H9 (cell line): Measurements from ENCODE around the gene IGFALS. TPM values are rescaled to one million over a fixed set of nuclear protein-coding genes. Genes with fewer than 3 reads are reported as not detected.

Source experiments
- DNase-seq: peaks from one replicate; pipeline ENCODE4 v3.0.0-alpha.2; 2017
- H2AFZ ChIP-seq: one replicate; pipeline ENCODE4 v1.6.1; 2013; ENCODE audit warnings: mild to moderate bottlenecking, low read length, control low read depth, moderate library complexity
- H2AK5ac ChIP-seq: 2 replicates; pipeline ENCODE4 v1.6.1; 2013; ENCODE audit warnings: low read length, control low read depth, mixed read lengths; ENCODE audit not compliant: insufficient read length
- H2BK120ac ChIP-seq: one replicate; pipeline ENCODE4 v1.6.1; 2013; ENCODE audit warnings: low read depth, mild to moderate bottlenecking, low read length, control low read depth, inconsistent platforms; ENCODE audit not compliant: poor library complexity, severe bottlenecking
- H2BK12ac ChIP-seq: 2 replicates; pipeline ENCODE4 v1.6.1; 2013; ENCODE audit warnings: low read length, control low read depth, mixed read lengths, low read depth; ENCODE audit not compliant: insufficient read length
- H2BK15ac ChIP-seq: 2 replicates; pipeline ENCODE4 v1.6.1; 2013; ENCODE audit warnings: low read depth, low read length, control low read depth
- H2BK20ac ChIP-seq: one replicate; pipeline ENCODE4 v1.6.1; 2013; ENCODE audit warnings: low read depth, mild to moderate bottlenecking, low read length, control low read depth, inconsistent platforms; ENCODE audit not compliant: poor library complexity, severe bottlenecking
- H2BK5ac ChIP-seq: 2 replicates; pipeline ENCODE4 v1.6.1; 2013; ENCODE audit warnings: low read length, control low read depth, mixed read lengths; ENCODE audit not compliant: insufficient read length
- H3K14ac ChIP-seq: 2 replicates; pipeline ENCODE4 v1.6.1; 2013; ENCODE audit warnings: low read length, control low read depth; ENCODE audit not compliant: insufficient read depth
- H3K18ac ChIP-seq: 2 replicates; pipeline ENCODE4 v1.6.1; 2013; ENCODE audit warnings: low read depth, mild to moderate bottlenecking, mixed read lengths, low read length, control low read depth; ENCODE audit not compliant: insufficient read length
- H3K23ac ChIP-seq: 2 replicates; pipeline ENCODE4 v1.6.1; 2013; ENCODE audit warnings: low read length, control low read depth, mixed read lengths, low read depth; ENCODE audit not compliant: insufficient read length
- H3K23me2 ChIP-seq: 2 replicates; pipeline ENCODE4 v1.6.1; 2013; ENCODE audit warnings: low read depth, mild to moderate bottlenecking, mixed read lengths, low read length, control low read depth; ENCODE audit not compliant: insufficient read length, poor library complexity, severe bottlenecking
- H3K27ac ChIP-seq: 2 replicates; pipeline ENCODE4 v1.5.1; 2013; ENCODE audit warnings: low read length, control low read depth, mixed read lengths, low read depth; ENCODE audit not compliant: insufficient read length
- H3K27me3 ChIP-seq: 2 replicates; pipeline ENCODE4 v1.6.1; 2013; ENCODE audit warnings: low read length, control low read depth, inconsistent platforms; ENCODE audit not compliant: insufficient read depth
- H3K4ac ChIP-seq: 2 replicates; pipeline ENCODE4 v1.6.1; 2013; ENCODE audit warnings: low read depth, mild to moderate bottlenecking, control low read depth, inconsistent platforms, low read length, moderate library complexity
- H3K4me1 ChIP-seq: 2 replicates; pipeline ENCODE4 v1.6.1; 2013; ENCODE audit warnings: low read length, control low read depth, inconsistent platforms; ENCODE audit not compliant: insufficient read depth
- H3K4me2 ChIP-seq: 2 replicates; pipeline ENCODE4 v1.6.1; 2013; ENCODE audit warnings: low read length, control low read depth, mixed read lengths; ENCODE audit not compliant: insufficient read length, insufficient read depth
- H3K56ac ChIP-seq: 2 replicates; pipeline ENCODE4 v1.6.1; 2013; ENCODE audit warnings: low read depth, mild to moderate bottlenecking, mixed read lengths, low read length, control low read depth; ENCODE audit not compliant: insufficient read length
- H3K79me1 ChIP-seq: 2 replicates; pipeline ENCODE4 v1.6.1; 2013; ENCODE audit warnings: low read depth, mild to moderate bottlenecking, moderate library complexity, low read length, control low read depth, inconsistent platforms; ENCODE audit not compliant: insufficient read depth, poor library complexity, severe bottlenecking
- H3K79me2 ChIP-seq: 2 replicates; pipeline ENCODE4 v1.6.1; 2013; ENCODE audit warnings: low read length, control low read depth, inconsistent platforms; ENCODE audit not compliant: insufficient read depth
- H3K9ac ChIP-seq: 2 replicates; pipeline ENCODE4 v1.6.1; 2013; ENCODE audit warnings: low read length, control low read depth, mixed read lengths; ENCODE audit not compliant: insufficient read length; ENCODE audit errors: extremely low read depth
- H3K9me3 ChIP-seq: one replicate; pipeline ENCODE4 v1.6.1; 2013; ENCODE audit warnings: low read depth, low read length, inconsistent platforms; ENCODE audit not compliant: control insufficient read depth
- H3T11ph ChIP-seq: one replicate; pipeline ENCODE4 v1.6.1; 2013; ENCODE audit warnings: mild to moderate bottlenecking, low read length, control low read depth, inconsistent platforms
- H4K20me1 ChIP-seq: one replicate; pipeline ENCODE4 v1.6.1; 2013; ENCODE audit not compliant: control insufficient read depth, insufficient read length, insufficient read depth
- H4K5ac ChIP-seq: 2 replicates; pipeline ENCODE4 v1.6.1; 2013; ENCODE audit warnings: low read depth, mild to moderate bottlenecking, mixed read lengths, low read length, control low read depth; ENCODE audit not compliant: insufficient read length
- H4K8ac ChIP-seq: replicated peaks from 2 replicates; pipeline ENCODE4 v1.6.1; 2013; ENCODE audit warnings: low read length, control low read depth, mixed read lengths, low read depth; ENCODE audit not compliant: insufficient read length
- H4K91ac ChIP-seq: 2 replicates; pipeline ENCODE4 v1.6.1; 2013; ENCODE audit warnings: low read depth, mild to moderate bottlenecking, moderate library complexity, mixed read lengths, low read length, control low read depth; ENCODE audit not compliant: insufficient read length
- H3K27ac Mint-ChIP-seq, 3 experiments: 2 replicates in 2 of 3; 3 replicates in 1 of 3; pipeline ENCODE4 v1.8.0; 2020 to 2021; ENCODE audit warnings: mixed read lengths in 3 of 3, mild to moderate bottlenecking in 1 of 3, moderate library complexity in 1 of 3
- H3K27me3 Mint-ChIP-seq: 2 replicates; pipeline ENCODE4 v1.8.0; 2021; ENCODE audit warnings: low read depth, mild to moderate bottlenecking, moderate library complexity, mixed read lengths
- H3K36me3 Mint-ChIP-seq, 3 experiments: 2 replicates in 2 of 3; 3 replicates in 1 of 3; pipeline ENCODE4 v1.8.0; 2020 to 2021; ENCODE audit warnings: low read depth in 3 of 3, mixed read lengths in 3 of 3; ENCODE audit not compliant: insufficient read depth in 1 of 3
- H3K4me1 Mint-ChIP-seq, 2 experiments: 2 replicates each; pipeline ENCODE4 v1.8.0; 2020; ENCODE audit warnings: mixed read lengths in 2 of 2
- H3K4me3 Mint-ChIP-seq, 2 experiments: 2 replicates in 1 of 2; 3 replicates in 1 of 2; pipeline ENCODE4 v1.8.0; 2020 to 2021; ENCODE audit warnings: mild to moderate bottlenecking in 2 of 2, mixed read lengths in 2 of 2, moderate library complexity in 1 of 2
- H3K9me3 Mint-ChIP-seq, 2 experiments: 2 replicates in 1 of 2; 3 replicates in 1 of 2; pipeline ENCODE4 v1.8.0; 2020; ENCODE audit warnings: mild to moderate bottlenecking in 2 of 2, mixed read lengths in 2 of 2, moderate library complexity in 1 of 2
- CTCF ChIP-seq: fragments of 200-600 bp; sonication (generic); conservative IDR thresholded peaks from 3 replicates; pipeline ENCODE4 v1.8.0; 2021; ENCODE audit warnings: antibody characterized with exemption, mild to moderate bottlenecking
- WGBS: extraction: QIAGEN DNeasy Blood & Tissue Kit; methylation state at CpG from one replicate; pipeline ENCODE4 v1.1.7; 2013; ENCODE audit warnings: missing lambda C conversion rate, low lambda C conversion rate, mixed read lengths; ENCODE audit not compliant: insufficient read length; ENCODE audit errors: extremely low coverage; 5-methylcytosine and 5-hydroxymethylcytosine counted together
- total RNA-seq: library from RNA; stranded (reverse); gene quantifications from 2 replicates; pipeline ENCODE4 v1.2.1, GENCODE V29; 2021

Gene IGFALS
- total RNA-seq, 1 experiment from 2014 or later = not detected

GRCh38 chr16:1746693-1747195, 46.8 kb downstream of the IGFALS start:
- H3T11ph ChIP-seq = no peak overlapping the region
- peaks cover 3 to 23% (median 23%) of the 10 kb centered on the region in 3 experiments for H3K36me3 Mint-ChIP-seq
- H3K27ac Mint-ChIP-seq = peak overlapping the region in 1 of 3 experiments; percentile 67; a peak in 2 of 7 replicates

More at GRCh38 chr16:1746693-1747195, 46.8 kb downstream of the IGFALS start:
- Histone ChIP-seq H2BK12ac (no peak overlapping the region), H3K9ac (no peak overlapping the region), H4K20me1 (peaks cover 3% of the 10 kb centered on the region), H3K23ac (no peak overlapping the region), H3K4me2 (no peak overlapping the region), H2BK5ac (no peak overlapping the region), H2AFZ (no peak overlapping the region), H3K79me2 (no peaks in the 10 kb centered on the region), H3K56ac (no peak overlapping the region), H2BK20ac (no peak overlapping the region), H2AK5ac (no peak overlapping the region), H3K14ac (no peak overlapping the region), H3K27me3 (no peaks in the 10 kb centered on the region), H4K8ac (no peak overlapping the region), H4K5ac (no peak overlapping the region), H4K91ac (no peak overlapping the region), H2BK120ac (no peak overlapping the region), H3K27ac (no peak overlapping the region), H3K4me1 (no peaks in the 10 kb centered on the region), H3K4ac (no peak overlapping the region), H3K79me1 (no peaks in the 10 kb centered on the region), H3K23me2 (no peaks in the 10 kb centered on the region), H3K18ac (no peak overlapping the region), H2BK15ac (no peak overlapping the region), H3K9me3 (no peaks in the 10 kb centered on the region)
- Mint-ChIP-seq H3K27me3 (no peaks in the 10 kb centered on the region; the same call in 1 of the 2 replicates), H3K4me3 (no peak overlapping the region), H3K4me1 (no peaks in the 10 kb centered on the region), H3K9me3 (no peaks in the 10 kb centered on the region)
- TF ChIP-seq CTCF = no peak
- WGBS = no CpG with 5 or more reads among the region's 31 CpGs
- no peak for DNase-seq
